GM18870 (cell line): ENCODE measurements around the gene SLC9A5.

Source experiments
- ATAC-seq: cut with Tn5 transposase; IDR thresholded peaks from one replicate; pipeline ENCODE4 v1.9.1; 2021; ENCODE audit warnings: moderate library complexity; ENCODE audit not compliant: unreplicated experiment

The SLC9A5 gene

DNA sequence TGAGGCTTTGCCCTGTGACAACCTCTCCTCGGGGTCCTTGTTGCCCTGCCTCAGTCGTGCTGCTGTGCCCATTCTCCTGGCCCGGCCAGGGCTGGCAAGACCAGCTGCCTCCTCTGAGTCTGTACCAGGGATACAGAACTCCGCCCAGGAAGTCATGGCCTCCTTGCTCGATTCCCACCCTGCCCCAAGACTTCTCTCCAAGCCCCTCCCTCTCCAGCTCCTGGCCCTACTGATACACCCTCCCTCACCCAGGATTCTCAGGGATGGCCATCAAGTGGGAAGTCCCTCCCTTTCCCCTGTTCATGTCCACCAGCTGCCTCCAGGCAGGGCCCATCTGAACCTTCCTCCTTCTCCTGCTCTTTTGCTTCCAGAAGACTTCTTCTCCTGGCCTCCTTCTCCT is 33.1 kb upstream of the SLC9A5 start:
- ATAC-seq, result no peak

GRCh38 chr16:67216612-67217490 is 31.9 kb upstream of the SLC9A5 start:
- ATAC-seq, result no peak

GRCh38 chr16:67223992-67224391 is 24.8 kb upstream of the SLC9A5 start:
- ATAC-seq, result no peak

GRCh38 chr16:67226295-67226803 is 22.4 kb upstream of the SLC9A5 start:
- ATAC-seq, result no peak

DNA sequence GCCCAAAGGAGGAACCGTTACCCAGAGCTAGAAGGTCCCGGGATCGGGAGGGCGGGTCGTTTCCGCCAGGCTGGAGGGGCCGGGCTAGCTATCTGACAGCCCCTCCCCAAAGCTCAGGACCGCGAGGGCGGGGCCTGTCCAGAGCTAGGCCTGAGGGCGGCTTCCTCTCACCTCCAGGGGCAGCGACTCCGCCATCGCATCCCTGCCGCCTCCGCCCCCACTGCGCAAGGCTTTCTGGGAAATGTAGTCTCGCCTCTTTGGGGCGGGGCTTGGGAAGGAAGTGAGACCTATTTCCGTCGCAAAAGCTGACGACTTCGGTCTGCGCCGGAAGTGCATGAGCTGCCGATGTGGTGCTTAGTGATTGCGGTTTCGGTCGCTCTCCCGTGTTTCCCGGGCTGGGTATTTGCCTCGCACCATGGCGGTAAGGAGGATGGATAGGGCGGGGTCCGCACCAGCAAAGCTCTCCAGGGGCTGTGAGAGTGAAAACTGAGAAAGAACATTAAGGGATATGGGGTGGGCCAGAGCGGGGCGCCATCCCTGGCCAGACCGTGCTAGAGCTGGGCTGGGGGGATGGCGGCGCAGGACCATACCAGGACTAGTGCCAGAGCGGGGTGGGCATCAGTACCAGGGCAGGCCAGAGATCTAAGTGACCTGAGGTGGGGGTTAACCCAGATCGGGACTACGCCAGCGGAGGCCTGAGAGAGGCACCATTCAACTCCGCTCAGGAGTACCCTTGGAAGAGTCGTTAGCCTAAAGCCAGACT is 21.8 kb upstream of the SLC9A5 start, which contains the start of gene TMEM208:
TSS of gene TMEM208 (plus strand) at position 327 of the 763 bp plus-strand sequence. CDS start at position 416, 89 bp downstream.
- peak; percentile 71 for ATAC-seq

GRCh38 chr16:67227567-67227921 is 21.2 kb upstream of the SLC9A5 start:
- no peak for ATAC-seq

DNA sequence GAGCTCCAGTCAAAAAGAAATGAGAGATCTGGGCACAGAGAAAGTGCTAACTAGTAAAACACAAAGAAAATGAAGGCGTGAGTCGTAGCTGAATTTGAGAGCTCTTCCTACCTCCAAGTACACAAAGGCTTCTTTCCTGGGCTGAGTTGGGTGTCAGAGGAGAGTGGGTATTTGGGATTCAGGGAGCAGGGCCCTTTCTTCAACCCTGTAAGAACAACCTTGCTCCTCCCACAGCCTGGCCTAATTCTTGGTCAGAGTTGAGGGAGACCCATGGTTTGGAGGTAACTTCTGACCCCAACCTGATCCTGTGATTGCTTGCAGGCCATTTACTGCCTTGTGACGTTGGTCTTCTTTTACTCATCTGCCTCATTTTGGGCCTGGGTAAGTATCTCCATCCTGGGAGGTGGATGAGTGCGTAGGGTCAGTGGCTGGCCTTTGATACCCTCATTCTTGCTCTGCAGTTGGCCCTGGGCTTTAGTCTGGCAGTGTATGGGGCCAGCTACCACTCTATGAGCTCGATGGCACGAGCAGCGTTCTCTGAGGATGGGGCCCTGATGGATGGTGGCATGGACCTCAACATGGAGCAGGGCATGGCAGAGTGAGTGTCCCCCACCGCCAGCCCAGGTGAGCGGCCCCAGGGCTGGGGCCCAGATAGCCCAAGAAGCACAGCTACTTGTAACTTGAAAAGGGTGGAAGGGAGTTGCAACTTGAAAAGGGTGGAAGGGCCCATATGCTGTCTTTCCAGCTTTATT is 20.6 kb upstream of the SLC9A5 start:
- ATAC-seq, result no peak

DNA sequence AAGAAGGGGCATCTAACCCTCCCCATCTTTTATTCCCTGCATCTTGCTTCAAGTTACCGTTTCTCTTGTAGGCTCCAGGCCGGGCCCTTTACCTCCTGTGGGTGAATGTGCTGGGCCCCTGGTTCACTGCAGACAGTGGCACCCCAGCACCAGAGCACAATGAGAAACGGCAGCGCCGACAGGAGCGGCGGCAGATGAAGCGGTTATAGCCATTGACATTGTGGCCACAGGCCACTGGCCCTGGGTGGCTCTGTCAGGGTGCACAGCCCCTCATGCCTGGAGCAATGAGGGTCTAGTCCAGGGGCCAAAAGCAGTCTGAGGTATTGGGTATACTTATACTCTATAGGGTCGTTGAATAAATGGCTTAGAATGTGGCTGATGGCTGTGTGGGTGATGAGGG is 19.9 kb upstream of the SLC9A5 start:
- no peak for ATAC-seq

GRCh38 chr16:67229906-67230808 is 18.6 kb upstream of the SLC9A5 start:
- ATAC-seq, result no peak

- ATAC-seq, result no peak
Measured at GRCh38 chr16:67230809-67231660, 17.7 kb upstream of the SLC9A5 start.

DNA sequence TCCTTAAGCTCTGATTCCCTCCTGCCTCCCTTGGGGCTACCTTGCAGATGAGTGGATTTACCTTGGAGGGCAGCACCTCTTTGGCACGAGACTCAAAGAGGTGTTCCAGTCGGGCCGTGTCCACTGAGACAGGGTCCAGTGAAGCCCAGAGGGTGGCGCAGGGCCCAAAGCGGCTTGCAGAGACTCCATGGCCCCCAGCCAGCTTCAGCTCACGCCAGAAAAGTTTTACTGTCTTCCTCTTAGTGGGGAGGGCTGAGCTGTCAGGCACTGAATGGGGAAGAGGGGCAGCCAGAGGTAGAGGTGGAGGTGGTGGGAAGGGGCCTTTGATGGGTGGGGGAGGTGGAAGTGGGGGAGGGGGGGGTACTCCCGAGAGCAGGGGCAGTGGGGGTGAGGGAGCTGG is 15.2 kb upstream of the SLC9A5 start:
- ATAC-seq, result no peak

GRCh38 chr16:67234180-67234597 is 14.6 kb upstream of the SLC9A5 start:
- ATAC-seq, result no peak

GRCh38 chr16:67235816-67236562 is 12.8 kb upstream of the SLC9A5 start:
- ATAC-seq, result no peak

DNA sequence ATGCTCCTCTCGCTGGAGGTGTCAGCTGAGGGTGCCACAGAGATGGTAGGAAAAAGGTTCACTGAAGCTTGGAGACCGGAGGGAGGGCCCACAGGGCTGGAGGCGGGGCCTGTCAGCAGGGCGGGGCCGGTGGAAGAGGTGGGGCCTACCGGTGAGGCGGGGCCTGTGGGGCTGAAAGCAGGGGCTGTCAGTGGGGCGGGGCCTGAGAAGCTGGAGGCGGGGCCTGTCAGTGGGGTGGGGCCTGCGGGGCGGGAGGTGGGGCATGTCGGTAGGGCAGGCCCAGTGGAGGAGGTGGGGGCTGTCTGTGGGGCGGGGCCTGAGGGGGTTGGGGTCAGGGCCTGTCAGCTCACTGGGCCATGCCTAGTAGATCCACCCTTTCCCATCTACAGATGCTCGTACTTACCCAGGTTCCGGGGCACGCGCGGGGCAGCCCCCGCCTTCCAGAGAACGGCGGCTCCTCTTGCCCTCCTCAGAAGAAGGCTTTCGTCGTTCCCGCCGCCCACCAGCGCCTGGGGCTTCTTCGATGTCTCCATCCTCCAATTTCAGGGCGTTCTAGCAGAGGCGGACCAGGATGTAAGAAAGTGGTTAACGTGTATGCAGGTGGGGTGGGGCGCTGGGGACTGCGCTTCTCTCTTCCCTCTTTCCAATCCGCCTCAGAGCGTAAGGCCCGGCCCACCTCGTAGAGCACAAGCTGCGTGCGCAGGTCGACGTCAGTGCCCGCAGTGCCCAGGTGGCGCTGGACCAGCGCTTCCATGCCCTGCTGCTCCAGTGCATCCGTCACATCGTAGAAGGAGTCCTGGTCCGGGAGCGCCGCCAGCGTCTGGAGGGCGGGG is 12.0 kb upstream of the SLC9A5 start:
- no peak for ATAC-seq

DNA sequence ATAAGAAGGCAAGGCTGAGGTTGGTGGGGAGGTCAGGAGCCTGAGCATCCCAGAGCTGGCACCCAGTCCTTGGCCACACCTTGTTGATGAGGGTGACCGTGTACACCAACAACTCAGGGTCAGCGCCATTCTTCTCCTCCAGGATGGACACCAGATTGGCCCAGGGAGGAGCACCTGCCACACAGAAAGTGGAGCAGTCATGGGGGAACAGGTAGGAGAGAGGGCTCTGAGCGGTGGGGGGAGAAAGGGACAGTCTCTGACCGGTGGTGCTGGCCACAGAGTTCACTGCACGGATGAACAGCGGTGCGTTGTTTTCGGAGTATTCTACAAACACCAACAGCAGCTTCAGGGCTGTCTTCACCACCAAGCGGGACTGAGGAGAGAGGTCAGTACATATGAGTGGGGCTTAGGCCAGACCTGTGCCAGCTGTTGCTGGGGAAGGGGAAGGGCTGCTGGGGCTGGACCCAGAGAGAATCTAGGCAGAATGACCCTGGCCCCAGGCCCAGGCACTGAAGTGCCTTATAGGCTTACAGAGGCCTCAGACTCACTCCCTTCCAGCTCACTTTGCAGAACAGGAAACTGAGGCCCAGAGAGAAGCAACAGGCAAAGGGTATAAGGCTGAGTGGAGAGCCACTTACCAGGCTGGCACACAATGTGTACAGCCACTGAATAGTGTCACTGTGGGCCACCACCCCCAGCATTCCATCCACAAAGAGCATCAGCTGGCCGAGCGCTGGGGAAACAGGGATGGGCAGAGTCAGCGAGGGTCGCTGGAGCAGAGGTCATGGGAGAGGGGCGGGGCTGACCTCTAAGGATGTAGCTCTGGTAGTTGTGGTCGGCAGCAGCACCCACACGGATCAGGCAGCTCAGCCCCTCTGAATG is 11.1 kb upstream of the SLC9A5 start:
- no peak for ATAC-seq

DNA sequence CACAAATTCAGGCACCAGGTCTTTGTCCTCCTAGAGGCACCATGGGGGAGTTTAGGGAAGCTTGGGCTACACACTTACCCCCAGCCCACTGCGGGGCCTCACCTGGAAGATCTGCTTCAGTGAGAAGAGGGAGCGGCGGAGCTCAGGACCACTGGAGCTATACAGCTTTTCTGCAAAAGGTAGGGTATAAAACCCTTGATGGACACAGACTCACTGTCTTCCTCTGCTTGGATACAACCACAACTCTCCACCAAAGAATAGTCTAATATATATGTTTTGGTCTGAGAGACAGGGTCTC is 10.6 kb upstream of the SLC9A5 start:
- ATAC-seq, result no peak
